ENCODE results near the gene URGCP. TPM values are rescaled to one million over a fixed set of nuclear protein-coding genes. Genes with fewer than 3 reads are reported as not detected.

URGCP gene
- total and polyA plus RNA-seq, 10 of the 15 experiments (the other 5 are each of a cell fraction or from before 2014, with no cell fraction given) = 2.0 to 29.7 (median 17.5) TPM

DNA sequence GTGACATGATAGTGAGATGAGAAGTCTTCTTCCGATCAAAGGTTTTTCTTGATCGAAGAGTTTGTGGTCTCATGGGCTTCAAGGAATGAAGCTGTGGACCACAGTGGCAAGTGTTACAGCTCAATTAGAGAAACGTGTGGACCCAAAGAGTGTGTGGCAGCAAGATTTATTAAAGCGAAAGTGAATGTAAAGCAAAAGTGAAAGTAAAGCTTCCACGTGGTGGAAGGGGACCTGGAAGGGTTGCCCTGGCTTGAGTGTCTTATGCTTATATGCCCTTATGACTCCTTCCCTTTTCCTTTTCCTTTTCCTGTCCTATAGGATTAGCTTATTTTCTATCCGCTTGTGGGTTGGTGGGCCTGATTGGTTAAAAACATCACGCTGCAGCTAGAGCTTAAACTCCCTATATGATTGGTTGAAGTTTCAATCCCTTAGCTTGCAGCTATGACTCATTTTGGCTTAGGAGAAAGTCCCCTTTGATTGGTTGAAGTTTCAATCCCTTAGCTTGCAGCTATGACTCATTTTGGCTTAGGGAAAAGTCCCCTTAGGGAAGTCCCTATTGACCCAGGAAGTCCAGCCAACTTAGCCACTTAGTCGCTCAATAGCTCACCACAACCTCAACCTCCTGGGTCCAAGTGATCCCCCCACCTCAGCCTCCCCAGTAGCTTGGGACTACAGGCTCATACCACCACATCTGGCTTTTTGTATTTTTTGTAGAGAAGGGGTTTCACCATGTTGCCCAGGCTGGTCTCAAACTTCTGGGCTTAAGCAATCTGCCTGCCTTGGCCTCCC lies 71.7 kb downstream of the URGCP start (continued):
- TF ChIP-seq SMC3 (IDR thresholded peaks at IDR 0.05; ENCODE audit: borderline replicate concordance, low read length) (no peak; the same call in 1 of the 2 replicates), SIN3A (IDR thresholded peaks at IDR 0.05; ENCODE audit: low read depth, low read length) (0 out of 2 replicates have a peak, but pooled peaks have one; percentile 38), NR2F1 (conservative IDR thresholded peaks at IDR 0.05) (peak; percentile 50; the same call in 1 of the 2 replicates), ATF3 (IDR thresholded peaks at IDR 0.05; ENCODE audit: borderline replicate concordance, extremely low read depth, low read depth, low read length) (no peak), MTA2 (IDR thresholded peaks at IDR 0.05; ENCODE audit: low read depth) (peak; percentile 61), NFIC (IDR thresholded peaks at IDR 0.05; ENCODE audit: low read depth, low read length) (peak; percentile 63), ZNF24 (IDR thresholded peaks at IDR 0.05) (peak; percentile 34; the same call in 1 of the 2 replicates), PBX3 (IDR thresholded peaks at IDR 0.05; ENCODE audit: insufficient replicate concordance, low read depth, low read length) (no peak), SKIL (IDR thresholded peaks at IDR 0.05; ENCODE audit: low read depth, poor library complexity, severe bottlenecking) (peak; percentile 73), CREB1 (IDR thresholded peaks at IDR 0.05; ENCODE audit: low read depth) (no peak), BRCA1 (IDR thresholded peaks at IDR 0.05; ENCODE audit: low read depth, low read length) (no peak), ATF7 (IDR thresholded peaks at IDR 0.05; ENCODE audit: low read depth) (peak; percentile 83), RCOR1 (conservative IDR thresholded peaks at IDR 0.05; ENCODE audit: low read depth, low read length) (no peak), MXI1 (IDR thresholded peaks at IDR 0.05; ENCODE audit: low read depth, low read length) (peak; percentile 89; the same call in 1 of the 2 replicates), ASH2L (IDR thresholded peaks at IDR 0.05; ENCODE audit: borderline replicate concordance, low read depth) (0 out of 2 replicates have a peak, but pooled peaks have one; percentile 59), RELB (IDR thresholded peaks at IDR 0.05; ENCODE audit: low read depth) (peak; percentile 94), YBX1 (IDR thresholded peaks at IDR 0.05) (no peak), BCLAF1 (IDR thresholded peaks at IDR 0.05) (no peak), BHLHE40 (IDR thresholded peaks at IDR 0.05; ENCODE audit: borderline replicate concordance in 1 of 2, low read depth in 2 of 2, low read length in 1 of 2) (peak; percentile 67 to 74), SIX5 (IDR thresholded peaks at IDR 0.05; ENCODE audit: low read depth, low read length, severe bottlenecking) (no peak), ZNF622 (IDR thresholded peaks at IDR 0.05) (no peak), BMI1 (IDR thresholded peaks at IDR 0.05; ENCODE audit: borderline replicate concordance) (no peak)
